ENCODE data around the gene IGFBP6. TPM values are rescaled to one million over a fixed set of nuclear protein-coding genes. Genes with fewer than 3 reads are reported as not detected.

Gene IGFBP6
- total RNA-seq, 2 donors from 2014 or later: 0.45 TPM; not detected in 1

DNA sequence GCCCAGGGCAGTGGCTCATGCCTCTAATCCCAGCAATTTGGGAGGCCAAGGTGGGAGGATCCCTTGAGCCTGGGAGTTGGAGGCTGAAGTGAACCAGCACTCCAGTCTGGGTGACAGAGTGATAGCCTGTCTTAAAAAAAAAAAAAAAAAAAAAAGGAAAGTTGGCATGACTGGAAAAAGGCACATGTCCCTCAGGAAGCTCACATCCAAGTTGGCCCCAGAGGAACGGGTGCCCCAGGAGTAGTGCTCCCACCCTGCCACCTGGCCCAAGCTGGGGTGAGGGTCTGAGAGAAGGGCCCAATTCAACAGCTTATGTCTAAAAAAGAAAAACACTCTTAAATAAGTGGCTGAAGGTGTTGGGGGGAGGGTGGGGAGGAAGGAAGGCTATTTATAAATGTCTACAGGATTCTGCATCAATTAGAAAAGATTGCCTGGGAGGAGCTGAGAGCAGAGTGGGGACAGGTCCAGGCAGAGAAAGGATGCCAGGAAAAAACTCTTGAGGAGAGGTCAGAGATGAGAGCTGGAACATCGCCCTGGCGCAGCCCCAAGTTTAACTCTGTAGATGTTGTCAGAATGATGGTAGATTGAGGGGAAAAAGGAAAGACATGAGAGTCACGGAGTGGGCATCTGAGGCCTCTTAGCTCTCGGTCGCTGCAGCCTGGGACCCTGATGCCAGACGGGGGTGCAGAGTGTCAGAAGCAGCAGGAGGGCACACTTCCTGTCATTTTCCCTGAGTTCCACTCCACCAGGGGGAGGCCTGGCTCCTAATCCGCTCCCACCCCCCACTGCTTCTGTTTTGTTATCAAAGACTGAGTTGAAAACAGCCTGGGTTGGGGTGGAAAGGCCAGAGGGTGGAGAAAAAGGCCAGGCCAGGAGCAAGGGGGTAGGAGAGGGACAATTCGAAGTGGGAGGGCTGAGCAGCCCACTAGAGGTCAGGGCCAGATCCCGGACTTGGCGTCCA lies 25.6 kb upstream of the IGFBP6 start:
- no peak for DNase-seq
- Mint-ChIP-seq H3K4me1 (peaks cover 28% of the 10 kb centered on the region), H3K36me3 (ENCODE audit: low read depth) (peaks cover 4% of the 10 kb centered on the region), H3K27me3 (no peaks in the 10 kb centered on the region), H3K4me3 (no peak overlapping the region), H3K27ac (peak overlapping the region; percentile 66)
- H3K9me3 ChIP-seq (ENCODE audit: control insufficient read depth, low read length, poor library complexity, severe bottlenecking): no peaks in the 10 kb centered on the region
- no peak for ATAC-seq

DNA sequence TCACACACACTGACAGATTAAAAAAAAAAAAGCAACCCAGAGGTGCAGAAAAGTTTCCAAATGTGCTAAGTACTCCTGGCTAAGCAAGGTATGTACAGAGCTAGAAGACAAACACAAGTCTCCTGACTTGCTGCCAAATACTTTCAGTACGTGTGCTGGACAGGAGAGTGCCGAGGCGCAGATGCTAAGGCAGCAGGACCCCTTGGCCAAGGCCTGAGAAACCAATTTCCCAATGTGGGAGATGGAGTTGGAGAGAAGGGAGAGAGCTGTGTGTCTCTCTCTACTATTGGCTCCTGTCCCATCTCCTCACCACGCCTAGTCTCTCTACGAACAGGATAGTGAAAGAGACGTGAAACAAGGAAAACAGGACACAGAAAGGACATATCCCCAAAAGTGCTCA lies 23.6 kb upstream of the IGFBP6 start:
- no peak overlapping the region for H3K27ac Mint-ChIP-seq

DNA sequence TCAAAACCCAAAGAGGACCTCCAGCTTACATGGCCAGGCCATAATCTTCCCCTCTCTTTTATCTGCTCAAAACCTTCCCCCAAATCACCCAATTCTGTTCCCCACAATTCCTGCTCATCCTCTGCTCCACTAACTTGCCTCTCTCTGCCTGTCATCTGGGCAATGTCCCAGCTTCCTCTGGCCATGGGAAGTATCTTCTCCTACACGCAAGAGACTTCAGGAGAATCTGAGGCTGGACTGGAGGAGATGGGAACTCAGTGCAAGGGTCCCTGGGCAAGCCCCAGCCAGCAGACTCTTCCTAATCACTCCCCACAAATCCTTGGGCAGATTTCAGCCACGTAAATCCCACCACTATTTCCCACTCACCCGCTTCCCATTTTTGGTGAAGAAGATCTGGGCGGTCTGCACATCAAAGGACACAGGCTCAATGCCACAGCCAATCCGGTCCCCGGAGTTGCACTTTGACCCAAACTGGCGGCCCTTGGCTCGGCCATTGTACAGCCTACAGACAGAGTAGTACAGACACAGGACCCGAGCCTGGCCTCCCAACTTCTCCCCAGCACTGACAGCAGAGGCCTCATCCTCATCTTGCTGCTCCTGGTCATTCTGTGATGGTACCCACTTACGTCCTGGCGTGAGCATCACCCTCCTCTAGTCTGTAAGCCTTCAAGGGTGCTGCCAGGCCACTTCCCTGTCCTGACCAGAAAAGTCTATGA lies 23.0 kb upstream of the IGFBP6 start:
- H3K27ac Mint-ChIP-seq: peak overlapping the region; percentile 37
- H3K36me3 Mint-ChIP-seq (ENCODE audit: low read depth): peaks cover 10% of the 10 kb centered on the region
- H3K4me1 Mint-ChIP-seq: peaks cover 42% of the 10 kb centered on the region

More for the DNA sequence above, 23.6 kb upstream of the IGFBP6 start:
- H3K4me1 Mint-ChIP-seq: peaks cover 38% of the 10 kb centered on the region
- ATAC-seq: no peak
- H3K36me3 Mint-ChIP-seq (ENCODE audit: low read depth): peaks cover 7% of the 10 kb centered on the region
- no peaks in the 10 kb centered on the region for H3K9me3 ChIP-seq (ENCODE audit: control insufficient read depth, low read length, poor library complexity, severe bottlenecking)
- DNase-seq: no peak
- no peaks in the 10 kb centered on the region for H3K27me3 Mint-ChIP-seq
- no peak overlapping the region for H3K4me3 Mint-ChIP-seq

DNA sequence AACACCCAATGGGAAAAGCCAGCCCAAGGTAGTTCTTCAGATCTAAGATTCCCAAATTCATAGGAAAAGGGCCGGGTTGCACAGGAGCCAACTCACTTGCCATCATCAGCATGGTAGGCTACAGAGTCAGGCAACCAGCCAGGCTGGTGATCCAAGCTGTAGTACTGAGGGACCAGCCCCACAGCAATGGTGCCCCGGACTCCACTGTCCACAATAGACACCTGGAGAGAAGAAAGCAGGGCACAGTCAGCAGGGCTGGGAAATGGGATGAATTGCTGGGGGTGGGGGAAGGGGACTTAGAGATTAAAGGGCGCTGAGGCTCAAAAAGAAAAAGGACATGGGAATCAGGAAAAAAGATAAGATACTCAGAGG lies 22.5 kb upstream of the IGFBP6 start:
- H3K4me3 Mint-ChIP-seq: no peak overlapping the region
- H3K36me3 Mint-ChIP-seq (ENCODE audit: low read depth): peaks cover 10% of the 10 kb centered on the region
- no peaks in the 10 kb centered on the region for H3K9me3 ChIP-seq (ENCODE audit: control insufficient read depth, low read length, poor library complexity, severe bottlenecking)
- DNase-seq: no peak
- peaks cover 46% of the 10 kb centered on the region for H3K4me1 Mint-ChIP-seq
- ATAC-seq: no peak
- H3K27me3 Mint-ChIP-seq: no peaks in the 10 kb centered on the region
- H3K27ac Mint-ChIP-seq: no peak overlapping the region

More for the DNA sequence above, 23.0 kb upstream of the IGFBP6 start:
- H3K4me3 Mint-ChIP-seq: no peak overlapping the region
- DNase-seq: no peak
- H3K9me3 ChIP-seq (ENCODE audit: control insufficient read depth, low read length, poor library complexity, severe bottlenecking): no peaks in the 10 kb centered on the region
- ATAC-seq: no peak
- no peaks in the 10 kb centered on the region for H3K27me3 Mint-ChIP-seq

DNA sequence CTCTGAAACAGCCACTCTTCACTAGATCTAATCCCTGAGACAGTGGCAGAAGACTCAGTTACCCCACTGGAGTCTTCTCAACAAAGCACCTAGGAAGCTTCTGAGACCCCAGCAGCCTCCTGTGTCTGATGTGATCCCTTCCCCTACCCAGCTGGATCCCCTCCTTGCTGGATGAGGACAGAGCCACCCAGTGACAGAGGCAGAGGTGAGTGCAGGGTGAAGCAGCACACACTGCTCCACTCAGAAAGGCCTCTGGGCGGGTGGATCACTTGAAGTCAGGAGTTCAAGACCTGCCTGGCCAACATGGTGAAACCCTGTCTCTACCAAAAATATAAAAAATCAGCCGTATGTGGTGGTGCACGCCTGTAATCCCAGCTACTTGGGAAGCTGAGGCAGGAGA lies 21.0 kb upstream of the IGFBP6 start:
- H3K4me1 Mint-ChIP-seq: peaks cover 41% of the 10 kb centered on the region
- no peaks in the 10 kb centered on the region for H3K9me3 ChIP-seq (ENCODE audit: control insufficient read depth, low read length, poor library complexity, severe bottlenecking)
- no peak overlapping the region for H3K4me3 Mint-ChIP-seq
- DNase-seq (no peak), ATAC-seq (no peak)
- no peaks in the 10 kb centered on the region for H3K27me3 Mint-ChIP-seq
- H3K27ac Mint-ChIP-seq: peak overlapping the region; percentile 88
- peaks cover 10% of the 10 kb centered on the region for H3K36me3 Mint-ChIP-seq (ENCODE audit: low read depth)

DNA sequence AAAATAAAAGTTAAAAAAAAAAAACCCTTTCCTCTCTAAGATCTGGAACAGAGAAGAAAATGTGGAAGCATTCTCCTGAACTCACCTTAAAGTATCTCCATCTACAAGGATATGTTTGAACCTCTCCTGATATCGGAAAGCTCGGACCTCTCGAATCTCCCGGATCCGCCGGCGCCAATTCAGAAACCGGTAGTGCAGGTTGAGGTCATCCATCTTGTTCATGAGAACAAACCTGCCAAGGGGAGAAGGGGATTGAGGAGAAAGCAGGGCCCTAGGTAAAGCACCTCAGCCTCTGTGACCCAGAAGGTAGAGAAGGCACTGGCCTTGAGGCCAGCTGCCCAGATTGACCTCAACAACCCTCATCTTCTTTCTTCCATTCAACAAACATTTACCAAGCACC lies 20.4 kb upstream of the IGFBP6 start:
- Mint-ChIP-seq H3K4me1 (peaks cover 38% of the 10 kb centered on the region), H3K27ac (peak overlapping the region; percentile 88), H3K36me3 (ENCODE audit: low read depth) (peaks cover 10% of the 10 kb centered on the region), H3K27me3 (no peaks in the 10 kb centered on the region), H3K4me3 (no peak overlapping the region)
- no peaks in the 10 kb centered on the region for H3K9me3 ChIP-seq (ENCODE audit: control insufficient read depth, low read length, poor library complexity, severe bottlenecking)
- DNase-seq (no peak), ATAC-seq (no peak)

DNA sequence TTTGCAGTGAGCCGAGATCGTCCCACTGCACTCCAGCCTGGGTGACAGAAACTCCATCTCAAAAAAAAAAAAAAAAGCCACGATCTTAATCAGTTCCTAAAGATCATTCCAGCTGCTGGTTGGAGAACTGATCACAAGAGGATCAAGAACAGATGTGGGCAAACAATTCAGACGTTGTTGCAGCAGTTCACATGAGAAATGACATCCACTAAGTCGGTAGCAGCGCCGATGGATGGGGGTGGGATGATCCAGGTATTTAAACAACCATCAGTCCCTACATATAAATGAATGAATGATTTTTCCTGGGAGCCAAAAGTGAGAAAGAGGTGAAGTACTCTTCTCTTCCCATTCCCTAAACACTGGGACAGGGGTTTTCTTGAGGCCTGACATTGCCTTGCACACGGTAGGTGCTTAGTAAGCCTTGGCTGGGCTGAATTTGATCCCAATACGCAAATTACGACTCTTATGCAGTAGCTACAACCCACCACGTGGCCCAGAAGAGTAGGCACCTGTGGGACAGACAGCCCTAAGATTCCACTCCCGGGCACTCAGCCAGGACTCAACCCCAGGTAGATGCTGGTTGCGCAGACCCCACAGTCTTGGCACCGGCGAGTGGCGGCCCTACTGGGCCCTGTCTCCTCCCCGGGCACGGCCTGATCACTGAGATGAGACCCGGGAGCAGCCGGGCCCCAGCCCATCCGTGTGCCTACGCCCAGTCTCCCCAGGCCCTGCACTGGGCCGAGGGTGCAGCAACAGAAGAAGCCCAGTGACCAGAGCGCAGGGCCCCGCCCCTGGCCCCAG lies 18.8 kb upstream of the IGFBP6 start:
- H3K4me3 Mint-ChIP-seq: peak overlapping the region; percentile 98
- no peak for DNase-seq
- H3K27me3 Mint-ChIP-seq: no peaks in the 10 kb centered on the region
- H3K27ac Mint-ChIP-seq: peak overlapping the region; percentile 88
- no peaks in the 10 kb centered on the region for H3K9me3 ChIP-seq (ENCODE audit: control insufficient read depth, low read length, poor library complexity, severe bottlenecking)
- peaks cover 10% of the 10 kb centered on the region for H3K36me3 Mint-ChIP-seq (ENCODE audit: low read depth)
- H3K4me1 Mint-ChIP-seq: peaks cover 34% of the 10 kb centered on the region
- peak; percentile 52 for ATAC-seq

DNA sequence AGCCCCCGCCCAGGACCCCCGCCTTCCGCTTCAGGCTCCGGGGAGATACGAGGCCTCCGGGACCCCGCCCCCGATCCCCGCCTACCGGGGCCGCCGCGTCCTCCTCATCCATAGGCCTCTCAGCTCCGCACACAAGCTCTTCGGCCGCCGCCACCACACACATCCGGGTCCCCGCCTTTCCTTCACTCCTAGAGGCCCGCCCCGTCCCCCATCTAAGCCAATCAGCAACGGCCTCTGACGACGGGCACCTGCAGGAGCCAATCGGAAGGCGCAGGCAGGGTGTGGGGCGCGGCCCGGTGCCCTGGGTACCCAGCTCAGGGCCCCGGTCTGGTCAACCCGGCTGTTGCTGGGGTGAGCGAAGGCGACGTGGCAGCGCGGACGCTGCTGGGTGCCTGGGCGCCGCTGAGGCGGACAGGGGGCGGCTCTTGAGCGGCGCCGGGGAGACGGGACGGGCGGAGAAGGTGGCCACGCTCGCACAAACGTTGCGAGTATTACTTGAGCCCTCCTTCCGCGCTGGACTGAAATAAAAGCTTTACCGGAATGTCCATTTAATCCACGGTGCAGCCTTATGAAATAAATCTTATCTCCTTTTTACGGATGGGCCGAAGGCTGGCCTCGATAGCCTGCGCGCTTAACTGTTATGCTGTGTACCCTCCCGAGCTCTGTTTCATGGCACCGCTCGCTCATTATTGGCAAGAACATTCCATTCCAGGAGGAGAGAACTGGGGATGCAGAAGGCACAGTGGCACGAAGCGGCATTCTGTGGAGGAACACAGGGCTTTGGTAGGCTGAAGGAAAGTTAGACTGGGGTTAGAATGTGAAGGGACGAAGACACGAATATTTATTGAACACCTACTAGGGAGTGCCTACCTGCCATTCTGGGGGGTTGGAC lies 18.0 kb upstream of the IGFBP6 start, which contains the start of gene SPRYD3:
Gene SPRYD3 (minus strand): TSS at position 165 of the 892 bp plus-strand sequence. CDS start 57 bp downstream, at position 108.
- peak; percentile 94 to 97 (median 96) for DNase-seq
- H3K36me3 Mint-ChIP-seq (ENCODE audit: low read depth): peaks cover 10% of the 10 kb centered on the region
- ATAC-seq: peak; percentile 97
- H3K9me3 ChIP-seq (ENCODE audit: control insufficient read depth, low read length, poor library complexity, severe bottlenecking): no peaks in the 10 kb centered on the region
- H3K4me1 Mint-ChIP-seq: peaks cover 30% of the 10 kb centered on the region
- no peaks in the 10 kb centered on the region for H3K27me3 Mint-ChIP-seq
- H3K4me3 Mint-ChIP-seq: peak within 1 kb of the TSS; percentile 98
- H3K27ac Mint-ChIP-seq: peak within 1 kb of the TSS; percentile 88

DNA sequence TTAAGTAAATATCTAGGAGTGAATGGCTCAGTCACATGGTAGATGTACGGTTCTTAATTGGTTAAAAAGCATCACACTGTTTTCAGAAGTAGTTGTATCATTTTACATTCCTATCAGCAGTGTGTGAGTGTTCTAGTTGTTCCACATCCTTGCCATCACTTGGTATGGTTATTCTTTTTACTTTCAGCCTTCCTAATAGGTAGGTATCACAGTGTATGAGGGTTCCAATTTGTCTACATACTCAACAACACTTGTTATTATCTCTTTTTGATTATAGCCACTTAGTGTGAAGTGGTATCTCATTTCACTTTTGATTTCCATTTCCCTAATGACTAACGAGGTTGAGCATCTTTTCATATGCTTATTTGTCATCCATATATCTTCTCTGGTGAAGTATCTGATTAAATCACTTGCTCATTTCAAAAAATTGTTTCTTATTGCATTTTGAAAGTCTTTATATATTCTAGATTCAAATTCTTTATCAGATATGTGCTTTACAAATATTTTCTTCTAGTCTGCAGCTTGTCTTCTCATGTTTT lies 14.8 kb upstream of the IGFBP6 start:
- DNase-seq (no peak), ATAC-seq (no peak)
- Mint-ChIP-seq H3K36me3 (ENCODE audit: low read depth) (peaks cover 5% of the 10 kb centered on the region), H3K4me1 (peaks cover 13% of the 10 kb centered on the region), H3K27ac (no peak overlapping the region), H3K4me3 (no peak overlapping the region), H3K27me3 (peaks cover 13% of the 10 kb centered on the region)
- no peaks in the 10 kb centered on the region for H3K9me3 ChIP-seq (ENCODE audit: control insufficient read depth, low read length, poor library complexity, severe bottlenecking)

DNA sequence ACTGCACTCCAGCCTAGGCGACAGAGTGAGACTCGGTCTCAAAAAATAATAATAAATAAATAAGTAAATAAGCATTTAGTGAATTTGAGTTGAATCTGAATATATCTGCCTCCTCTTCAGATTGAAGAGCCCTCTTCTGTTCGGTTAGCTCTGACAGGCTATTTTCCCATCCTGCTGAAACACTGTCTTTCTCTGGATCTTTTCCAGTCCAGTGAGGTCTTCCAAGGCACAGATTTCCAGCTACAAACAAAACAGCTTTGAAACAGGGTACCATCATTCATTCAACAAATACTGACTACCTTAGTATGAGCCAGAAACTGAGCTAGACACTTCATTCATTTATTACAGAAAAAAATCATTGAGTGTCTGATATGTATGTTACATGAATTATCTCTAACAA lies 11.1 kb upstream of the IGFBP6 start:
- Mint-ChIP-seq H3K4me1 (no peaks in the 10 kb centered on the region), H3K27ac (no peak overlapping the region), H3K36me3 (ENCODE audit: low read depth) (peaks cover 2% of the 10 kb centered on the region), H3K4me3 (no peak overlapping the region), H3K27me3 (peaks cover 18% of the 10 kb centered on the region)
- H3K9me3 ChIP-seq (ENCODE audit: control insufficient read depth, low read length, poor library complexity, severe bottlenecking): no peaks in the 10 kb centered on the region
- ATAC-seq: no peak
- no peak for DNase-seq

DNA sequence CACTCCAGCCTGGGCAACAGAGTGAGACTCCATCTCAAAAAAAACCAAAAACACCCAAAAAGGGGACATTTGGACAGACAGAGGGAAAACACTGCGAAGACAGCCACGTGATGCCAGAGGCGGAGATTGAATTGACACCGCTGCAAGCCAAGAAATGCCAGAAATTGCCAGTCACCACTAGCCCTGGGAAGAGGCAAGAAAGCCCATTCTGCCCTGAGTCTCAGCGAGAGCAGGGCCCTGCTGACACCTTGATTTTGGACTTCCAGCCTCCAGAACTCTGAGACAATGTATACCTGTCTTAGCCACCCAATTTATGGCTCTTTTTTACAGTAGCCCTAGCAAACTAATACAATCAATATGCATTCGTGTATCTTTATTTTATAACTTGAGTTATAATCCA lies 7.4 kb upstream of the IGFBP6 start:
- Mint-ChIP-seq H3K27ac (no peak overlapping the region), H3K4me1 (peaks cover 4% of the 10 kb centered on the region), H3K4me3 (no peak overlapping the region), H3K36me3 (ENCODE audit: low read depth) (peaks cover 2% of the 10 kb centered on the region), H3K27me3 (peaks cover 24% of the 10 kb centered on the region)
- ATAC-seq (no peak), DNase-seq (no peak)
- no peaks in the 10 kb centered on the region for H3K9me3 ChIP-seq (ENCODE audit: control insufficient read depth, low read length, poor library complexity, severe bottlenecking)

DNA sequence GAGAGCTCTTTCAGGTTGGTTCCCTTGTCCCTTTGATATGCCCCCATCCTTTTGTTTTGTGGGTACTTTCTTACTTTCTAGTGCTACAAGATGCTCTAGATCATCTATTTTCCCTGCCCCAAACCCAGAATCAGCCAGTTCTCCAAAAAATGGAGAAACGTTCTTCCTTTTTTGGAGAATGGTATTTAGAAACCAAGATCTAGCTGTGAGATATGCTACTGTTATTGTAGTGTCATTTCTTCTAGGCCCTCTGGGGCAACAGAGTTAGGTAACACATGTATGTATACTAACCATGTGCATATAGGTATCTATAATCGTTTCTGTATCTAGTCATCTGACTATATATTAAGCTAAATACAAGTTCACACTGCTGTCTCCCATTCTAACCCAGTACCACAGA lies 6.9 kb upstream of the IGFBP6 start:
- H3K36me3 Mint-ChIP-seq (ENCODE audit: low read depth): peaks cover 2% of the 10 kb centered on the region
- no peak for ATAC-seq
- no peak for DNase-seq
- peaks cover 22% of the 10 kb centered on the region for H3K27me3 Mint-ChIP-seq
- H3K9me3 ChIP-seq (ENCODE audit: control insufficient read depth, low read length, poor library complexity, severe bottlenecking): no peaks in the 10 kb centered on the region
- H3K4me1 Mint-ChIP-seq: peaks cover 4% of the 10 kb centered on the region
- H3K27ac Mint-ChIP-seq: no peak overlapping the region
- H3K4me3 Mint-ChIP-seq: no peak overlapping the region

Data from T-helper 17 cell (primary cell).